GM12892 (cell line): ENCODE data around the gene PITPNC1.

ENCODE experiments used
- POLR2A ChIP-seq: IDR thresholded peaks from 2 replicates; pipeline ENCODE4 v1.6.1; 2011; ENCODE audit warnings: low read depth, low read length, control low read depth
- POLR2AphosphoS5 ChIP-seq: IDR thresholded peaks from 2 replicates; pipeline ENCODE4 v1.6.1; 2011; ENCODE audit warnings: low read depth, low read length, control low read depth
- TAF1 ChIP-seq: IDR thresholded peaks from 2 replicates; pipeline ENCODE4 v1.6.1; 2011; ENCODE audit warnings: low read depth, mild to moderate bottlenecking, control low read depth, low read length, borderline replicate concordance

GRCh38 chr17:67336859-67337258 is 40.2 kb upstream of the PITPNC1 start:
- no peak for TF ChIP-seq POLR2A
- no peak for TF ChIP-seq TAF1
- TF ChIP-seq POLR2AphosphoS5: no peak
